Hippocampal formation (tissue), 2 donors: ENCODE data around the gene SUGP1.

Source experiments
- DNase-seq, 2 donors: peaks; one replicate each; lab custom pipeline; 2025; lab: John Stamatoyannopoulos, UW

SUGP1 gene

DNA sequence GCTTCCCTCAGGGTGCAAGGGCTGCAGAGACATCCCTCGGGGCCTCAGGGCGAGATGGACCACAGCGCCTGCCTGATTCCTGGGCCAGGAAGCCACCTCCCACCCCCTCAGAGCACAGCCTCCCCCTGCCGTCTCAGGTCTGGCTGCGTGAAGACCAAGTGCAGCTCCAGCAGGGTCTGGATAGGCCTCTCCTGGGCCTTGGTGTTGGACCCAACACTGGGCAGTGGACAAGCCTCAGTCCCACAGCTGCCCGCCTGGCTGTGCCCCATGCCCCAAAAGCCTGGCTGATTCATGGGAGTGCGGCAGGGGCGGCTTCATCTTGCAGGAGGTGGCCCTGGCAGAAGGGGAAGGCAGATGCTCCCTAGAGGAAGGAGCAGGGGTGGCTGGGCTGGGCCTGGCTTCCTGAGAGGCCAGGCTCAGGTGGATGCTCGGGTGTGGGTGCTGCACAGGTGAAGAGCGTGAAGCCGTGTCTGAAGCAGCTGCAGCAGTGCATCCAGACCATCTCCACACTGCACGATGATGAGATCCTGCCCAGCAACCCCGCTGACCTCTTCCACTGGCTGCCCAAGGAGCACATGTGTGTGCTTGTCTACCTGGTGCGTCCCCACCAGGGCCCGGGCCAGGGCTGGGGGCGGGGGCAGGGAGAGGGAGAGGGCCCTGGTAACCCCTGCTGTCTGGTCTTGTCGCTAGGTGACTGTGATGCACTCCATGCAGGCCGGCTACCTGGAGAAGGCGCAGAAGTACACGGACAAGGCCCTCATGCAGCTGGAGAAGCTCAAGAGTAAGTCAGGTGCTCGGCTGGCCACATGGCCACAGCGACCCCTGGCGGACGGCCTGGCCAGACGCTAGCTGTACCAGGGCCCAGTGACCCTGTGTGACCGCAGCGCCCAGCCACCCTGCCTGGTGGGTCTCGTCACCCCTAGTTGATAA is 22.0 kb upstream of the SUGP1 start:
- DNase-seq = peak in 1 of 2 donors; percentile 23

DNA sequence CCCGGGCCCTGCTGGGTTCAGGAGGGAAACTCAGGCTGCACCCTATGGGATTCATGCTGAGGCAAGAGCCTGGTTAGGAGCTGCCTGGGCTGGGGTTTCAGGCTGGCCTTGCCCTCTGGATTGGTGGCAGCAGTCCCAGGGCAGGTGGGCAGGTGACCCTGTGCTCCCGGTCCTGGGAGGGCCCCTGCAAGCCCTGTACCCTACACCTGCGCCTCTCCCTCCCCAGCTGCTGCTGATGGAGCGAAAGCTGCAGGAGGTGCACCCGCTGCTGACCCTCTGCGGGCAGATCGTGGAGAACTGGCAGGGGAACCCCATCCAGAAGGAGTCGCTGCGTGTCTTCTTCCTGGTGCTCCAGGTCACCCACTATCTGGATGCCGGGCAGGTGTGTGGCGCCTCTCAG is 20.7 kb upstream of the SUGP1 start:
- DNase-seq = no peak

GRCh38 chr19:19338082-19338481 is 17.8 kb upstream of the SUGP1 start:
- no peak for DNase-seq

DNA sequence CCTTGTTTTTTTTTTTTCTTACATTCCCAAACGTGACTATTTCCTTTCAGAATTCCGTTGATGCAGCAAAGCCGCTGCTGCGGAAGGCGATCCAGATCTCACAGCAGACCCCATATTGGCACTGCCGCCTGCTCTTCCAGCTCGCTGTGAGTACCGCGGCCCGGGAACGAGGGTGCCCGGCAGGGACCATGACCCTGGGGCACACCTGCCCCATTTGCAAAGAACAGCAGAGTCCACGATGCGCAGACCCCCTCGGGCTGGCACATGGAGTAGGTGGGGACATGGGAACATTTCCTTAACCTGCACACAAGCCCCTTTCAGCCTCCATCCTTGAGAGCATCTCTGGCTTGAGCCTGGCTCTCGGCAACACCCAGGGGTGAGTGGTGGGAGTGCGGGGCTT is 16.8 kb upstream of the SUGP1 start:
- no peak for DNase-seq

- DNase-seq = no peak
Observed at GRCh38 chr19:19336597-19336996, 16.3 kb upstream of the SUGP1 start.

- no peak for DNase-seq
Observed at GRCh38 chr19:19335408-19336158, 15.3 kb upstream of the SUGP1 start.

GRCh38 chr19:19334989-19335344 is 14.7 kb upstream of the SUGP1 start:
- no peak for DNase-seq

DNA sequence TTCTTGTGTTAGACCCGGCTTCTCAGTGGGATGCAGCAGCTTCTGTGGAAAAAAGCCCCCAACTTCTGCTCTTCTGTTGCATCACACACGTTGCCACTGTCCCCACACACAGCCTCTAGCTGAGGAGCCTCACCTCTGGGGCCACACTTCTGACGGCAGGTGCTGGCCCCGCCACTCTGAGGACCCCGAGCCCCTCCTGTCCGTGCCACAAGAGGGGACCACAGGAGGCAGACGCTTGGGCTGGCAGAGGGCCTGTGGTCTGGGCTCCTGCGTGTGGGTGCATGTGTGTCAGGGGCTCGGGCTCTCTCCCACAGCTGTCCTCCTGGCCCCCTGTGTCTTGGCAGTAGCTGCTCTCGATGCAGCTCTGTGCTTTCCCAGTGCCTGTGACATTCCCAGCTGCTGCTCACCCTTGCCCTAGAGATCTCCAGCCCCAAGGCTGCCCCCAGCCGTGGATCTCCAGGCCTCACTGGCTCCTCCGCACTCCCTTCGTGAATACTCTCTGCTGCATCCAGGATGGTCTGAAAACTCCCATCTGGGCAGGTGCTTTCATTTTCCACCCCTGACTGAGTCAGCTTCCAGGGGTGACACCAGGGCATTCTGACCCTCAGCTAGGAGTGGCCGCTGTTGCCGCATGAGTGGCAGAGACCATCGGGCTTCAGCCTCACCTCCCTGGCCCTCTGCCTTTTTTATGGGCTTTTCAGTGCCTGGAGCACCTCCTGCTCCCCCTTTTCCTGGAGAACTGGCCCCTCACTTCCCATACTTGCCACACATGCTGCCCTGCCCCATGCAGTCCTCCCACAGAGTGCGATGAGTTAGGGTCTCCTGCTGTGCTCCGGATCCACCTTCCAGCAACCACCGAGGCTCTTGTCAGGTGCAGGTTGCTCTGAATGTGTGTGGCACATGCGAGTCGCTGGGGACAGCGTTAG is 14.0 kb upstream of the SUGP1 start:
- DNase-seq = no peak

DNA sequence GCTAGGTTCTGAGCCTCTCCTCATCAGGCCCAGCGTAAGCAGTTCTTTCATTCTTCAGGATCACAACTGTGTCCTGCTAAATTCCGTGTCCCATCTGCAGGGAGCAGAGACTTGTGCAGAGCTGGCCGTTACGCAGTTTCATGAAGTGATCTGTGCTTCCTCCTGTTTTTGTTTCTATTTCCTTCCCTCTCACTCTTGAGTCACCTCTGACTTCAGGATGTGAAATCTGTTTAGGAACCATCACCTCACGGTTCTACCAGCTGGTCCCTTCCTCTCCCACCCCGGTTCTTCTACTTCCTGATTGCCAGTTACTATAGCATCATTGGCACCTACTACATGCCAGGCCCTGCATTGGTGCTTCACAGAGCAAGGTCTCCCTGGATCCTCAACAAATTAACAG is 8.8 kb upstream of the SUGP1 start:
- no peak for DNase-seq

DNA sequence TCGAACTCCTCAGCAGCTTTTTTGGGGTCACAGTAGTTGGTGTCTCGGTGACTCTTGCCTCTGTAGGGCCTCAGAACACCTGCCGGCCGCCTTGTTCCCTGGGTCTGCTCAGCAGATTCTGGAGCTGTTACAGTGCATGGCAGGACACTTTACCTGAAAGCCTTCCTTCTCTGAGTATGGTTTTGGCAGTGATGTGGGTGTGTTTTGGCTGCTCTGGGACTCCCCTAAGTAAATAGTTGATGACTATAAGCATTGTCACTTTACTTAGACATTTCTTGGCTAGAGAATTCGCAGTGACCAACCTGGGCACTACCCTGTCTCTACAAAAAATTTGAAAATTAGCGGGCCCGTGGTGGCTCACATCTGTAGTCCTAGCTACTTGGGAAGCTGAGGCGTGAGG is 7.4 kb upstream of the SUGP1 start:
- DNase-seq = no peak

DNA sequence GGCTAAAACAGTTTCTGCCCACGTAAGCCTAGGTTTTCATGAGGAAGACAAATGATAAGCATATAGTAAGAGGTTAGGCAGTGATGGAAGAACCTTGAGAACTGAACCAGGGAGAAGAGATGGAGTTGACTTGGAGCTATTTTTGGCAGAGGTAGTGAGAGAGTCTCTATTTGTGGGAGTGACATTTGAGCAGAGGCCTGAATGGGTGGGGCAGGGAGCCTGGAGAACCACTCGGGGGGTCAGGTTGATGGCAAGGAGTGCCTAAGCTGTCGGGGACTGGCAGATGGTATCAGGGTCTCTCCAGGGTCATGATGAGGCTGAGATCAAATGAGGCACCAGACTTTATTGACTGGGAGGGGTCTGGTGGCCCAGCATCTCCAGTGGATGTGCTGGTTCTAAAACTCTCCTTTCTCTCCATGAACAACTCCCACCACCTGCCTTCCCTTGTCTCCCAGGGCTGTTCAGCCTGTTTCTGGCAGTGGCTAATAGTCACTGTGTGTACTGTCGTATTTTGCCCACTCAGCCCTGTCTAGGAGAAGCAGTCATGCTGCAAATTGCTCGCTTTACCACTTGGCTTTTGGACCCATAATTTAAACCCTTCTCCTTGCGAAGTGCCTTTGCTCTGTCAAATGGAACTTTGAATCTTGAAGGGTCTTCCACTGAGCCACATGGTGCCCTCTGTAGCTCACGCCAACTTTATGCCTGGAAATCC is 3.9 kb upstream of the SUGP1 start:
- no peak for DNase-seq

- no peak for DNase-seq
Observed at GRCh38 chr19:19321141-19321577, 850 bp upstream of the SUGP1 start.

DNA sequence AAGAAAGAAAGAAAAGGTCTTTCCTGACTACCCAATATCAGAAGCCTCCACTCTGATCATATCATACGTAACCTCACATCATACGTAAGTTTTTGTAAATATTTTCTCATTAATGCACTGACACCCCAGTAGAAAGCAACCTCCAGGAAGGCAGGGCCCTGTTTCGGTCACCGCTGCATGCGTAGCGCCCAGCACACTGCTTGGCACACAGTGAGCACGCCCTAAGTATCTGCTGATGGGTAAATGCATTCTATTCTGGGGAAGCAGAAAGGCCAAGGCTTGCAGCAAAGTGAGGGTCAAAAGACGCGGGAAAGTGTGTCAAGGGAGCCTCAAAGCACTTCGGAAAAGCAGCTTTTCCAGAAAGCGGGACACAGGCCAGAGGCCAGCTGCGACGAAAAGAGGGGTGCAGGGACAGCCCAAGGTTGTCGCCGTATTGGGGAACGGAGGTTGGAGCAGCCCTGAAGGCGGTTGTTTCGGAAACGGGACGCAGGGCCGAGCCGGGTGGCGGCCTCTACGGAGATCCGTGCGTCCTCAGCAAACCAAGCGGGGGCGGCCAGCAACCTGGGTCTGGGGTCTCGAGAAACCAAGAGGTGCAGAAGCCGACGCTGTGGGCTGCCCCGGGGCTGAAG is 463 bp downstream of the SUGP1 start:
- no peak for DNase-seq

DNA sequence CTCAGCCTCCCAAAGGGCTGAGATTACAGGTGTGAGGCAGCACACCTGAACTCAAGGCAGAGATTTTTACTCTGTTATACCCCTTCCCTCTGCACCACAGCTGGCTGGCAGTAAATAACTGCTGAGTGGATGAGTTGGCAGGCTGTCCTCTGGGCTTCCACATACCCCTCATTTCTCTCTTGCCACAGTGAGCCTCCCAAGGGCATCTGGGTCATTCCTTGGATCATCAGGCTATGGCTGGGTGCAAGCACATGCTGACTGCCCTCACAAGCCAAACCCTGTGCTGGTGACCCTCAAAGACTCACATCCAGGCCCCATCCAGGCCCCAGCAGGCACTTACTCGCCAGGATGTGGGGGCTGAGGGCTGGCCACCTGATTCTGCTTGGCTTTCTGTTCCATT is 4.2 kb downstream of the SUGP1 start:
- DNase-seq = no peak

GRCh38 chr19:19315444-19315843 is 4.9 kb downstream of the SUGP1 start:
- DNase-seq = no peak

DNA sequence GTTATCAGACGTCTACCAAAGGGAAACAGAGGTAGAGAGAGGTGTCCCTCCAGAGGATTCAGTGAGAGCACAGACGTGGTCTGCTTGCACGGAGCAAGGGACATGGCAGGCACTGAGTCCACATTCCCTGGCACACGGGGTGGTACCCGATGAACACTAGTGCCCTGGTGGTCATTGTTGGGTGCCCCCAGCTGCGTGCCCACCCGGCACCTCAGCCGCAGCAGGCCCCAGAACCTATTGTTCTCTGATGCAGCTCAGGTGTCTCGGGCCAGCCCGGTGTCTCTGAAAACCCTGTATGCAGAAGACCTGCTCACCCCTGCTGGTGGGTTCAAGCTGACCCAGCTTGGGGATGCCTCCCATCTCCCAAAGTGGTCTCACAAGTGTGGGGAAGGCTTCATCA is 11.9 kb downstream of the SUGP1 start:
- DNase-seq = no peak

DNA sequence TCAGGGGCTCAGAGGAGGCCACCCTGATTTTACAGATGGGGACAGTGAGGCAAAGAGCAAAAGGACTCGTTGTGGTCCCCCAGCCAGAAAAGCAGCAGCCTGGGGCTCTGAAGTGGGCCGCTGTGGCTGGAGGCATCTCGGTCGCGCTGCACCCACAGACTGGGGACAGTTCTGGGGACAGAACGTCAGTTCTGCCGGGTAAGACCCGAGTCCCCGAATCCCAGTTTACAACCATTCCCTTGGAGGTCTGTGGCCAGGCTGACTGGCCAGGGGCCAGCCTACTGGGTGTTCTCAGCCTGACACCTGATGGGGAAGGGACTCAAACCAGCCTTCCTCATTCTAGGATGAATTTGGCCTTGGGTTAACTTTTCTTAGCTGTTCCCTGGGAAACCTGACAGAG is 14.1 kb downstream of the SUGP1 start:
- DNase-seq = no peak

GRCh38 chr19:19305696-19306095 is 14.6 kb downstream of the SUGP1 start:
- DNase-seq = no peak

DNA sequence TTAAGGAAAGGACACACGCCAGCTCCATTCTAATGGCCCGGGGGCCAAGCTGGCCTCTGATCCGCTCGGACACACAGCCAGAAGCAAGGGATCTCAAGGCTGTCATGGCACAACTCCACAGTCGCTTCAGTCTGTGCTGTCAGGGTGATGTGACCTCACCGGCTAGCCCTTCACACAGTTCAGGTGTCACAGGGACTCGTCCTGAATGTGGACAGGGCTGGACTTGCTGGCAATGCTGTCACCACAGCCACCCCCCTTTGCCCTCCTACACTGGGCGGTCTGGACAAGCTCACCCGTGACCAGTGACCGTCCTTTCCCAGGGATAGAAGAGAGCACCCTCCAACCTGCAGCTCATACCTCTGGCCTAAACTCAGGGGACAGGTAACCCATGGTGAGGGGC is 15.2 kb downstream of the SUGP1 start:
- no peak for DNase-seq

DNA sequence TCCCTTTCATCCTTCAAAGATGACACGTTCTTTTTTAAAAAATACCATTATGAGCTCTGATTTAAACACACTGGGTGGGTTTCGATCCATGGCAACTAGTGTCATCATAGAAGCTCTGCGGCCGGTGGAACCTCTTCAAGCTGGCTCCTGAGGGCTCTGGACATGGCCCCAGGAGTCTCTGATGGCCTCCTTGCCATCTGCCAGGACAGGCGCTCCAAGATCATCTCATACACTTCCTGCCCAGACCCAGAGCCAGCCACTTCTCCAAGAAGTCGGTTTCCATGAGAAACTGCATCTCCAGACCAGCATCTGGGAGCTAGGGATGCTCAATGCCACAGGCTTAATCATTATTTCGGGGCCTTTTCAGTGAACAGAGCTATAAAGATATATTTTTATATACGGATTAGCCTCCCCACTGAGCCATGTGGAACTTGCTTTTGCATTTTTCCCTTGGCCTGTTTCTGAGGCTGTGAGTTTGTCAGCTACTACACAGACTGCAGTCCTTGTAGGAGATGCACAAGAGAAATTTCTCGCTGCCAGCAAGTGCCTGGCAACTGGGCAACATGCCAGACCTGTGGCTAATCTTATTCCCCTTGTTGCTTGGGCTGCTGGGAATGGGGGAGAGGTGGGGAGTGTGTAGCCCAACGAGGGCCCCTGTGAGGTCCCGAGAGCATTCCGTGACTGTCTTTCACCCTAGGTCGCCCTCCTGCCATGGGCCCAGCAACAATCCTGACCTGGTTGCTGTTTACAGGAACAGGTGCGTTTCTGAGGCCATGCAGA is 15.9 kb downstream of the SUGP1 start:
- peak; percentile 17 to 19 for DNase-seq
